Smooth muscle cell (in vitro differentiated cells): ENCODE data around the gene PHRF1. TPM values are rescaled to one million over a fixed set of nuclear protein-coding genes. Genes with fewer than 3 reads are reported as not detected.

Experiments
- DNase-seq: peaks from one replicate; lab custom pipeline; 2025; ENCODE audit not compliant: unreplicated experiment; lab: John Stamatoyannopoulos, UW
- H2AFZ ChIP-seq: fragments of 200-600 bp; sonication (generic); 2 replicates; pipeline ENCODE4 v1.6.0; 2016; ENCODE audit warnings: antibody characterized with exemption, low read depth, mild to moderate bottlenecking
- H3F3A ChIP-seq: fragments of 200-600 bp; sonication (generic); 2 replicates; pipeline ENCODE4 v1.6.0; 2017; ENCODE audit warnings: antibody characterized with exemption, low read depth
- H3K27ac ChIP-seq: fragments of 200-600 bp; sonication (generic); 2 replicates; pipeline ENCODE4 v1.5.1; 2016; ENCODE audit warnings: low read depth, mild to moderate bottlenecking
- H3K27me3 ChIP-seq: fragments of 200-600 bp; sonication (generic); 2 replicates; pipeline ENCODE4 v1.6.1; 2016; ENCODE audit warnings: low read depth, mild to moderate bottlenecking
- H3K36me3 ChIP-seq: fragments of 200-600 bp; sonication (generic); 2 replicates; pipeline ENCODE4 v1.5.1; 2016; ENCODE audit warnings: low read depth
- H3K4me1 ChIP-seq: fragments of 200-600 bp; sonication (generic); 2 replicates; pipeline ENCODE4 v1.5.1; 2016; ENCODE audit warnings: low read depth
- H3K4me2 ChIP-seq: fragments of 200-600 bp; sonication (generic); 2 replicates; pipeline ENCODE4 v1.6.0; 2016; ENCODE audit warnings: mild to moderate bottlenecking
- H3K4me3 ChIP-seq: fragments of 200-600 bp; sonication (generic); 2 replicates; pipeline ENCODE4 v1.5.1; 2016; ENCODE audit warnings: mild to moderate bottlenecking
- H3K79me2 ChIP-seq: fragments of 200-600 bp; sonication (generic); 2 replicates; pipeline ENCODE4 v1.6.0; 2016; ENCODE audit warnings: low read depth, mild to moderate bottlenecking
- H3K9ac ChIP-seq: fragments of 200-600 bp; sonication (generic); 2 replicates; pipeline ENCODE4 v1.6.0; 2016; ENCODE audit warnings: low read depth
- H3K9me3 ChIP-seq: fragments of 200-600 bp; sonication (generic); replicated peaks from 2 replicates; pipeline ENCODE4 v1.5.1; 2016; ENCODE audit warnings: low read depth
- H4K20me1 ChIP-seq: fragments of 200-600 bp; sonication (generic); 2 replicates; pipeline ENCODE4 v1.6.0; 2016; ENCODE audit warnings: low read depth
- CTCF ChIP-seq: fragments of 200-600 bp; sonication (generic); IDR thresholded peaks from 2 replicates; pipeline ENCODE4 v1.5.1; 2017; ENCODE audit warnings: borderline replicate concordance, mild to moderate bottlenecking, antibody characterized with exemption; ENCODE audit not compliant: insufficient read depth, poor library complexity, severe bottlenecking
- WGBS: methylation state at CpG from one replicate; pipeline ENCODE4 v1.1.7; 2016; ENCODE audit warnings: low lambda C conversion rate; 5-methylcytosine and 5-hydroxymethylcytosine counted together
- polyA plus RNA-seq: library from polyadenylated mRNA; unstranded; fragments of >200 nt; fragmentation: Nextera tagmentation; extraction: Ambion mirVana; gene quantifications from 2 replicates; pipeline ENCODE4 v1.2.1, GENCODE V29; 2016
- total RNA-seq: library from RNA; depleted of rRNA; stranded (reverse); fragments of >200 nt; gene quantifications from 2 replicates; pipeline ENCODE4 v1.2.3, GENCODE V29; 2014

The PHRF1 gene
- total and polyA plus RNA-seq, 2 experiments from 2014 or later = 11.6 to 20.2 TPM

GRCh38 chr11:551131-551530, 25.1 kb upstream of the PHRF1 start:
- H3K4me1 ChIP-seq = peaks cover 2% of the 10 kb centered on the region
- 90% methylated on average over 10 of the region's 16 CpGs for WGBS
- H3K9me3 ChIP-seq = no peaks in the 10 kb centered on the region
- no peak for DNase-seq
- H4K20me1 ChIP-seq = no peaks in the 10 kb centered on the region
- no peak overlapping the region for H3K4me3 ChIP-seq
- H3K79me2 ChIP-seq = no peaks in the 10 kb centered on the region
- no peaks in the 10 kb centered on the region for H3K36me3 ChIP-seq
- no peak overlapping the region for H3K27ac ChIP-seq
- H3F3A ChIP-seq = no peaks in the 10 kb centered on the region
- no peak overlapping the region for H3K4me2 ChIP-seq
- peaks cover 28% of the 10 kb centered on the region for H3K27me3 ChIP-seq
- no peak for TF ChIP-seq CTCF
- no peak overlapping the region for H2AFZ ChIP-seq
- no peak overlapping the region for H3K9ac ChIP-seq

GRCh38 chr11:551596-551995, 24.7 kb upstream of the PHRF1 start:
- H3F3A ChIP-seq = no peaks in the 10 kb centered on the region
- peaks cover 33% of the 10 kb centered on the region for H3K27me3 ChIP-seq
- no peaks in the 10 kb centered on the region for H3K79me2 ChIP-seq
- no peak for TF ChIP-seq CTCF
- DNase-seq = no peak
- no peak overlapping the region for H3K9ac ChIP-seq
- no peak overlapping the region for H3K4me3 ChIP-seq
- peaks cover 2% of the 10 kb centered on the region for H3K4me1 ChIP-seq
- H2AFZ ChIP-seq = no peak overlapping the region
- H3K36me3 ChIP-seq = no peaks in the 10 kb centered on the region
- H3K4me2 ChIP-seq = no peak overlapping the region
- WGBS = 92% methylated on average over 12 of the region's 12 CpGs
- H3K9me3 ChIP-seq = no peaks in the 10 kb centered on the region
- no peak overlapping the region for H3K27ac ChIP-seq
- no peaks in the 10 kb centered on the region for H4K20me1 ChIP-seq

GRCh38 chr11:553083-553987, 22.9 kb upstream of the PHRF1 start:
- Histone ChIP-seq H4K20me1 (no peaks in the 10 kb centered on the region), H3K9me3 (no peaks in the 10 kb centered on the region), H3K79me2 (no peaks in the 10 kb centered on the region), H3K9ac (no peak overlapping the region), H2AFZ (no peak overlapping the region), H3K4me1 (peaks cover 2% of the 10 kb centered on the region), H3K27me3 (peaks cover 50% of the 10 kb centered on the region), H3F3A (no peaks in the 10 kb centered on the region), H3K4me2 (no peak overlapping the region), H3K36me3 (no peaks in the 10 kb centered on the region), H3K4me3 (no peak overlapping the region), H3K27ac (no peak overlapping the region)
- 93% methylated on average over 24 of the region's 27 CpGs for WGBS
- no peak for DNase-seq
- TF ChIP-seq CTCF = no peak

GRCh38 chr11:553988-554340, 22.3 kb upstream of the PHRF1 start:
- 79% methylated on average over 9 of the region's 11 CpGs for WGBS
- H3K79me2 ChIP-seq = no peaks in the 10 kb centered on the region
- no peaks in the 10 kb centered on the region for H3F3A ChIP-seq
- peaks cover 57% of the 10 kb centered on the region for H3K27me3 ChIP-seq
- TF ChIP-seq CTCF = no peak
- no peak overlapping the region for H3K27ac ChIP-seq
- H3K36me3 ChIP-seq = no peaks in the 10 kb centered on the region
- H3K4me2 ChIP-seq = no peak overlapping the region
- no peak for DNase-seq
- no peak overlapping the region for H2AFZ ChIP-seq
- no peak overlapping the region for H3K4me3 ChIP-seq
- H3K4me1 ChIP-seq = peaks cover 2% of the 10 kb centered on the region
- no peak overlapping the region for H3K9ac ChIP-seq
- no peaks in the 10 kb centered on the region for H4K20me1 ChIP-seq
- no peaks in the 10 kb centered on the region for H3K9me3 ChIP-seq
